GM12875 (cell line): Measurements from ENCODE around the gene NDUFB7.
A peak's percentile ranks its signal among the peaks of the same experiment; 100 is the strongest.
"Not testable (repeated sequence)": the region's sequence is repeated elsewhere in the genome, so short reads cannot be mapped to it uniquely, and the experiment has no call there.

Experiments
- H3K4me3 ChIP-seq: one replicate; pipeline ENCODE4 v1.5.1; 2011; ENCODE audit warnings: low read depth, low read length, control low read depth
- CTCF ChIP-seq: IDR thresholded peaks from 2 replicates; pipeline ENCODE4 v1.5.1; 2011; ENCODE audit warnings: low read depth, mild to moderate bottlenecking, control low read depth, inconsistent platforms, low read length, moderate library complexity, borderline replicate concordance; ENCODE audit not compliant: insufficient read depth

The NDUFB7 gene

GRCh38 chr19:14611051-14611450, 39.2 kb upstream of the NDUFB7 start:
- no peak overlapping the region for H3K4me3 ChIP-seq
- TF ChIP-seq CTCF = no peak

- no peak for TF ChIP-seq CTCF
- no peak overlapping the region for H3K4me3 ChIP-seq
These were observed 34.8 kb upstream of the NDUFB7 start for GRCh38 chr19:14606627-14607026.

GRCh38 chr19:14603990-14604387, 32.1 kb upstream of the NDUFB7 start:
- TF ChIP-seq CTCF = no peak
- H3K4me3 ChIP-seq = no peak overlapping the region

- no peak overlapping the region for H3K4me3 ChIP-seq
- TF ChIP-seq CTCF = no peak
These were observed 27.8 kb upstream of the NDUFB7 start for GRCh38 chr19:14599548-14600147.

- no peak overlapping the region for H3K4me3 ChIP-seq
- TF ChIP-seq CTCF = no peak
These were observed 23.7 kb upstream of the NDUFB7 start for GRCh38 chr19:14595558-14595957.

- not testable (repeated sequence) for H3K4me3 ChIP-seq
These were observed 17.6 kb upstream of the NDUFB7 start for GRCh38 chr19:14589433-14589832.

- H3K4me3 ChIP-seq = not testable (repeated sequence)
These were observed 13.3 kb upstream of the NDUFB7 start for GRCh38 chr19:14585187-14585586.

- H3K4me3 ChIP-seq = peak overlapping the region; percentile 53
These were observed 12.5 kb upstream of the NDUFB7 start for GRCh38 chr19:14584372-14584771.

GRCh38 chr19:14582894-14583340, 11.1 kb upstream of the NDUFB7 start, which contains the start of gene CLEC17A:
CLEC17A (plus strand) TSS chr19:14583084; CDS start chr19:14583161, 77 bp downstream.
- peak within 1 kb of the TSS; percentile 53 for H3K4me3 ChIP-seq
- TF ChIP-seq CTCF = no peak
